Measurements from ENCODE around the gene CNGA2. TPM values are rescaled to one million over a fixed set of nuclear protein-coding genes. Genes with fewer than 3 reads are reported as not detected.

CNGA2 gene
- total and polyA plus RNA-seq, 3 donors from 2014 or later: 0.50 to 2.0 (median 0.83) TPM

GRCh38 chrX:151699746-151700145 is 34.8 kb upstream of the CNGA2 start:
- intact Hi-C loops (cut with DNase I; ENCODE audit: low total_unique reads): no loop called here
- WGBS, 2 donors: 93 to 95% methylated on average over 7 to 9 of the region's 9 CpGs
- no peak overlapping the region for H3K4me3 ChIP-seq
- no peak overlapping the region for H3K27ac ChIP-seq
- no peak for TF ChIP-seq CTCF (IDR thresholded peaks at IDR 0.05)
- no peak for TF ChIP-seq POLR2A (IDR thresholded peaks at IDR 0.05)
- H3K4me1 ChIP-seq: no peaks in the 10 kb centered on the region
- H3K9me3 ChIP-seq: no peaks in the 10 kb centered on the region
- no peaks in the 10 kb centered on the region for H3K27me3 ChIP-seq
- no peak for DNase-seq
- no peaks in the 10 kb centered on the region for H3K36me3 ChIP-seq (ENCODE audit: low read depth, missing control alignments)

- Histone ChIP-seq H3K36me3 (ENCODE audit: low read depth, missing control alignments) (no peaks in the 10 kb centered on the region), H3K4me1 (no peaks in the 10 kb centered on the region), H3K27me3 (no peaks in the 10 kb centered on the region), H3K27ac (no peak overlapping the region), H3K4me3 (no peak overlapping the region), H3K9me3 (no peaks in the 10 kb centered on the region)
- intact Hi-C loops (cut with DNase I; ENCODE audit: low total_unique reads): no loop called here
- no peak for TF ChIP-seq POLR2A (IDR thresholded peaks at IDR 0.05)
- no peak for TF ChIP-seq CTCF (IDR thresholded peaks at IDR 0.05)
- WGBS, 2 donors: 83% methylated on average over 4 of the region's 16 CpGs; no CpG with 5 or more reads in 1 of the 2 donors
- DNase-seq: no peak
Measured at GRCh38 chrX:151700581-151700980, 34.0 kb upstream of the CNGA2 start.

GRCh38 chrX:151701071-151701470 is 33.5 kb upstream of the CNGA2 start:
- intact Hi-C loops (cut with DNase I; ENCODE audit: low total_unique reads): no loop called here
- no peaks in the 10 kb centered on the region for H3K9me3 ChIP-seq
- no peaks in the 10 kb centered on the region for H3K27me3 ChIP-seq
- WGBS, 2 donors: 94% methylated on average over 4 of the region's 4 CpGs; no CpG with 5 or more reads in 1 of the 2 donors
- TF ChIP-seq CTCF (IDR thresholded peaks at IDR 0.05) (no peak), POLR2A (IDR thresholded peaks at IDR 0.05) (no peak)
- no peaks in the 10 kb centered on the region for H3K36me3 ChIP-seq (ENCODE audit: low read depth, missing control alignments)
- no peak for DNase-seq
- H3K27ac ChIP-seq: no peak overlapping the region
- no peak overlapping the region for H3K4me3 ChIP-seq
- no peaks in the 10 kb centered on the region for H3K4me1 ChIP-seq

GRCh38 chrX:151701531-151701930 is 33.0 kb upstream of the CNGA2 start:
- 87 to 94% methylated on average over 5 to 7 of the region's 7 CpGs for WGBS, 2 donors
- no peak for DNase-seq

More at GRCh38 chrX:151701531-151701930, 33.0 kb upstream of the CNGA2 start:
- no peaks in the 10 kb centered on the region for H3K27me3 ChIP-seq
- no peak for TF ChIP-seq CTCF (IDR thresholded peaks at IDR 0.05)
- no peak for TF ChIP-seq POLR2A (IDR thresholded peaks at IDR 0.05)
- H3K9me3 ChIP-seq: no peaks in the 10 kb centered on the region
- H3K27ac ChIP-seq: no peak overlapping the region
- intact Hi-C loops (cut with DNase I; ENCODE audit: low total_unique reads): no loop called here
- no peaks in the 10 kb centered on the region for H3K36me3 ChIP-seq (ENCODE audit: low read depth, missing control alignments)
- H3K4me3 ChIP-seq: no peak overlapping the region
- H3K4me1 ChIP-seq: no peaks in the 10 kb centered on the region
